H1 (cell line): ENCODE data around the gene KLHL3.

Experiments
- CEBPB ChIP-seq: IDR thresholded peaks from 2 replicates; pipeline ENCODE4 v1.6.1; 2012; ENCODE audit warnings: low read depth, low read length
- EP300 ChIP-seq, 2 experiments: IDR thresholded peaks; 1 replicate in 1 of 2; 2 replicates in 1 of 2; pipeline ENCODE4 v1.6.1; 2011 to 2012; ENCODE audit warnings: low read depth in 2 of 2, low read length in 2 of 2, mild to moderate bottlenecking in 2 of 2, borderline replicate concordance in 1 of 2, inconsistent platforms in 1 of 2, moderate library complexity in 1 of 2
- FOSL1 ChIP-seq: IDR thresholded peaks from 2 replicates; pipeline ENCODE4 v1.6.1; 2011; ENCODE audit warnings: mild to moderate bottlenecking, low read depth, low read length, moderate library complexity; ENCODE audit not compliant: insufficient read depth
- JUND ChIP-seq: IDR thresholded peaks from 2 replicates; pipeline ENCODE4 v1.6.1; 2011; ENCODE audit warnings: mild to moderate bottlenecking, improper control_type of control experiment, low read length
- POLR2A ChIP-seq, 2 experiments: IDR thresholded peaks; 1 replicate in 1 of 2; 2 replicates in 1 of 2; pipeline ENCODE4 v1.6.1; 2011; ENCODE audit warnings: low read depth in 2 of 2, low read length in 2 of 2, mild to moderate bottlenecking in 2 of 2; ENCODE audit errors: control extremely low read depth in 1 of 2
- POLR2AphosphoS5 ChIP-seq: IDR thresholded peaks from 2 replicates; pipeline ENCODE4 v1.6.1; 2011; ENCODE audit warnings: low read depth, low read length
- RXRA ChIP-seq: IDR thresholded peaks from 2 replicates; pipeline ENCODE4 v1.6.1; 2011; ENCODE audit warnings: low read depth, mild to moderate bottlenecking, low read length, moderate library complexity; ENCODE audit not compliant: insufficient read depth
- TAF7 ChIP-seq: optimal IDR thresholded peaks from 2 replicates; pipeline ENCODE3; 2011; ENCODE audit warnings: low read depth, mild to moderate bottlenecking, inconsistent platforms, low read length, moderate library complexity, borderline replicate concordance
- TF ChIP-seq, protein P1 (sequence below), 3 experiments: IDR thresholded peaks; 1 replicate in 2 of 3; 2 replicates in 1 of 3; pipeline versions ENCODE4 v1.5.1 to v1.6.1; 2011; ENCODE audit warnings: low read length in 3 of 3, mild to moderate bottlenecking in 3 of 3, inconsistent platforms in 2 of 3, low read depth in 1 of 3, moderate library complexity in 1 of 3; ENCODE audit not compliant: insufficient read depth in 1 of 3; ENCODE audit errors: control extremely low read depth in 1 of 3

DNA sequence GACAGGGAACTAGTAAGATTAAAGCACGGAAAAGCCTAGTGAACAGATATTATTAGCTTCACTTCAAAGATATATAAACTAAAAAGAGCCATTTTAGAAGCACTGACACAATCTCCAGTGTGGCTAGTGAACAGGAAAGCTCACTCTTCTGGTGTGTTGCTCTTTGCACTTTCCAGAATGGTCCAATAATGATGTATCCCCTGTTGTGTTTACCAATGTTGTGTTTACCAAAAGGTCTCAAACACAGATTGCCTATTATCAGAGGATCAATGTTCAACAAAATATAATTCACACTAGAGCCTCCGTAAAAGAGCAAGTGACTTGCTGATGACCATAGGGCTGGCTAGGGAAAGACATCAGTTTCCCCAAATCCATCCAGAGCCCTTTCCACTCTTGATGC is 11.6 kb downstream of the KLHL3 start:
- TF ChIP-seq CEBPB (no peak), RXRA (no peak), POLR2AphosphoS5 (no peak), EP300 (IDR thresholded peaks at IDR 0.05; ENCODE audit: borderline replicate concordance in 1 of 2, low read depth in 2 of 2, low read length in 2 of 2) (no peak), FOSL1 (no peak), TAF7 (no peak), JUND (no peak), POLR2A (IDR thresholded peaks at IDR 0.05; ENCODE audit: control extremely low read depth in 1 of 2, low read depth in 2 of 2, low read length in 2 of 2) (no peak)
- TF ChIP-seq, protein P1, sequence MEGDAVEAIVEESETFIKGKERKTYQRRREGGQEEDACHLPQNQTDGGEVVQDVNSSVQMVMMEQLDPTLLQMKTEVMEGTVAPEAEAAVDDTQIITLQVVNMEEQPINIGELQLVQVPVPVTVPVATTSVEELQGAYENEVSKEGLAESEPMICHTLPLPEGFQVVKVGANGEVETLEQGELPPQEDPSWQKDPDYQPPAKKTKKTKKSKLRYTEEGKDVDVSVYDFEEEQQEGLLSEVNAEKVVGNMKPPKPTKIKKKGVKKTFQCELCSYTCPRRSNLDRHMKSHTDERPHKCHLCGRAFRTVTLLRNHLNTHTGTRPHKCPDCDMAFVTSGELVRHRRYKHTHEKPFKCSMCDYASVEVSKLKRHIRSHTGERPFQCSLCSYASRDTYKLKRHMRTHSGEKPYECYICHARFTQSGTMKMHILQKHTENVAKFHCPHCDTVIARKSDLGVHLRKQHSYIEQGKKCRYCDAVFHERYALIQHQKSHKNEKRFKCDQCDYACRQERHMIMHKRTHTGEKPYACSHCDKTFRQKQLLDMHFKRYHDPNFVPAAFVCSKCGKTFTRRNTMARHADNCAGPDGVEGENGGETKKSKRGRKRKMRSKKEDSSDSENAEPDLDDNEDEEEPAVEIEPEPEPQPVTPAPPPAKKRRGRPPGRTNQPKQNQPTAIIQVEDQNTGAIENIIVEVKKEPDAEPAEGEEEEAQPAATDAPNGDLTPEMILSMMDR (IDR thresholded peaks at IDR 0.05; ENCODE audit: control extremely low read depth in 1 of 3, insufficient read depth in 1 of 3, low read depth in 1 of 3, low read length in 3 of 3): no peak
